ENCODE measurements around the gene VOPP1.

Gene VOPP1

GRCh38 chr7:55533050-55533728 lies 39.1 kb downstream of the VOPP1 start:
- FAIRE-seq: no peak
- peak; percentile 67 for DNase-seq (ENCODE audit: low spot score)

GRCh38 chr7:55532150-55532917 lies 40.0 kb downstream of the VOPP1 start:
- DNase-seq (ENCODE audit: low spot score) (no peak), FAIRE-seq (no peak)

GRCh38 chr7:55531536-55531935 lies 40.8 kb downstream of the VOPP1 start:
- no peak for FAIRE-seq
- no peak for DNase-seq (ENCODE audit: low spot score)

GRCh38 chr7:55527307-55527706 lies 45.0 kb downstream of the VOPP1 start:
- FAIRE-seq (no peak), DNase-seq (ENCODE audit: low spot score) (no peak)

GRCh38 chr7:55526770-55527169 lies 45.5 kb downstream of the VOPP1 start:
- DNase-seq (ENCODE audit: low spot score) (no peak), FAIRE-seq (no peak)

- FAIRE-seq (peak; percentile 42), DNase-seq (ENCODE audit: low spot score) (no peak)
These were observed 46.0 kb downstream of the VOPP1 start for GRCh38 chr7:55526329-55526728.

- FAIRE-seq (no peak), DNase-seq (ENCODE audit: low spot score) (no peak)
These were observed 47.6 kb downstream of the VOPP1 start for GRCh38 chr7:55524558-55525310.

- FAIRE-seq (no peak), DNase-seq (ENCODE audit: low spot score) (no peak)
These were observed 48.9 kb downstream of the VOPP1 start for GRCh38 chr7:55523366-55523765.

- no peak for FAIRE-seq
- no peak for DNase-seq (ENCODE audit: low spot score)
These were observed 50.1 kb downstream of the VOPP1 start for GRCh38 chr7:55521917-55522902.

GRCh38 chr7:55521512-55521911 lies 50.8 kb downstream of the VOPP1 start:
- DNase-seq (ENCODE audit: low spot score): no peak
- no peak for FAIRE-seq

GRCh38 chr7:55520426-55521140 lies 51.7 kb downstream of the VOPP1 start:
- DNase-seq (ENCODE audit: low spot score) (no peak), FAIRE-seq (no peak)

GRCh38 chr7:55518836-55519235 lies 53.5 kb downstream of the VOPP1 start:
- no peak for DNase-seq (ENCODE audit: low spot score)
- no peak for FAIRE-seq

GRCh38 chr7:55517936-55518689 lies 54.2 kb downstream of the VOPP1 start:
- peak; percentile 66 for FAIRE-seq
- DNase-seq (ENCODE audit: low spot score): no peak

GRCh38 chr7:55517191-55517633 lies 55.1 kb downstream of the VOPP1 start:
- FAIRE-seq (no peak), DNase-seq (ENCODE audit: low spot score) (no peak)

- FAIRE-seq (no peak), DNase-seq (ENCODE audit: low spot score) (no peak)
These were observed 55.9 kb downstream of the VOPP1 start for GRCh38 chr7:55516409-55516808.

GRCh38 chr7:55515569-55516279 lies 56.6 kb downstream of the VOPP1 start:
- DNase-seq (ENCODE audit: low spot score): no peak
- peak; percentile 42 for FAIRE-seq

GRCh38 chr7:55514546-55515265 lies 57.6 kb downstream of the VOPP1 start:
- DNase-seq (ENCODE audit: low spot score): no peak
- FAIRE-seq: no peak

GRCh38 chr7:55513868-55514267 lies 58.4 kb downstream of the VOPP1 start:
- DNase-seq (ENCODE audit: low spot score) (no peak), FAIRE-seq (no peak)
